Upper lobe of left lung (tissue), 4 donors: Measurements from ENCODE around the gene LSM5.

ENCODE experiments used
- CTCF ChIP-seq, 6 experiments: fragments of 450-650 bp in 4 of 6; fragments of 200-600 bp in 2 of 6; sonication (generic) in 2 of 6; IDR thresholded peaks; one replicate each; pipeline ENCODE4 v1.5.1; 2016 to 2019; ENCODE audit warnings: antibody characterized with exemption in 6 of 6
- EP300 ChIP-seq, 4 donors: sonication (generic); formaldehyde crosslinking; IDR thresholded peaks; one replicate each; pipeline ENCODE4 v1.5.1; 2017; ENCODE audit warnings: antibody characterized with exemption in 4 of 4, control low read depth in 2 of 4
- POLR2AphosphoS5 ChIP-seq, 2 donors: sonication (generic); formaldehyde crosslinking; IDR thresholded peaks; one replicate each; pipeline ENCODE4 v1.5.1; 2017; ENCODE audit warnings: antibody characterized with exemption in 2 of 2

DNA sequence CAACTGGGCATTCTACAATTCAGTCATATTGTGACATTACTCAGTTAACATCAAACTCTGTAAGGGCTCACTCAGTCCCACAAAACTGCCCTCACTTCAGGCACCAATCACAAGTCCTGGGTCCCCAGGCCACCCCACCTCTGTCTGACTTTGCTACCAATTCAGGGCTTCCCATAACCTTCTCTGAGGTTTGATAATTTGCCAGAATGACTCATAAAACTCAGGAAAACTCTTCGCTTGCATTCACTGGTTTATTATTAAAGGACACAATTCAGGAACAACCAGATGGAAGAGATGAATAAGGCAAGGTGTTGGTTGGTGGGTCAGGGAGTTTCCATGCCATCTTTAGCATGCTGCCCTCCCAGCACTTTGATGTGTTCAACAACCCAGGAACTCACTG is 46.4 kb upstream of the LSM5 start:
- no peak for TF ChIP-seq CTCF (IDR thresholded peaks at IDR 0.05)
- TF ChIP-seq POLR2AphosphoS5 (IDR thresholded peaks at IDR 0.05) = no peak
- no peak for TF ChIP-seq EP300 (IDR thresholded peaks at IDR 0.05)
